ENCODE data around the gene CWC27. TPM values are rescaled to one million over a fixed set of nuclear protein-coding genes. Genes with fewer than 3 reads are reported as not detected.

CWC27 gene
- total and polyA plus RNA-seq, 9 of the 15 experiments (the other 6 are each of a cell fraction or from before 2014, with no cell fraction given), result 19.7 to 49.3 (median 38.3) TPM

- TF ChIP-seq AFF1 (IDR thresholded peaks at IDR 0.05; ENCODE audit: low read depth in 1 of 2, partially characterized antibody in 2 of 2), result peak; percentile 21 to 74
- TF ChIP-seq ZNF239 (CRISPR knock-in tag; IDR thresholded peaks at IDR 0.05), result no peak
- no peak for TF ChIP-seq SRSF3 (IDR thresholded peaks at IDR 0.05; ENCODE audit: insufficient read depth, low read length)
- 0 out of 2 replicates have a peak, but pooled peaks have one; percentile 45 for TF ChIP-seq SMAD3 (CRISPR knock-in tag; conservative IDR thresholded peaks at IDR 0.05)
- TF ChIP-seq VEZF1 (CRISPR knock-in tag; IDR thresholded peaks at IDR 0.05), result peak; percentile 39
- no peak for TF ChIP-seq TSHZ1 (CRISPR knock-in tag; IDR thresholded peaks at IDR 0.05)
- TF ChIP-seq BCLAF1 (IDR thresholded peaks at IDR 0.05; ENCODE audit: borderline replicate concordance in 1 of 2, control insufficient read depth in 1 of 2, low read depth in 2 of 2, low read length in 1 of 2), result peak; percentile 91
- no peak for TF ChIP-seq BMI1 (IDR thresholded peaks at IDR 0.05; ENCODE audit: low read length)
- TF ChIP-seq ELK1 (CRISPR knock-in tag; IDR thresholded peaks at IDR 0.05), result no peak
These were observed at the start of gene CWC27, which contains the start of gene SREK1IP1 (continued) for GRCh38 chr5:64768358-64769312.

Measured in K562 (cell line).